Fibroblast of skin of left biceps (primary cell): ENCODE measurements around the gene KIAA1549.

Experiments
- DNase-seq, 2 experiments: peaks; one replicate each; pipeline ENCODE4 v3.0.0-alpha.2; 2013; ENCODE audit warnings: low read depth in 2 of 2

Gene KIAA1549

DNA sequence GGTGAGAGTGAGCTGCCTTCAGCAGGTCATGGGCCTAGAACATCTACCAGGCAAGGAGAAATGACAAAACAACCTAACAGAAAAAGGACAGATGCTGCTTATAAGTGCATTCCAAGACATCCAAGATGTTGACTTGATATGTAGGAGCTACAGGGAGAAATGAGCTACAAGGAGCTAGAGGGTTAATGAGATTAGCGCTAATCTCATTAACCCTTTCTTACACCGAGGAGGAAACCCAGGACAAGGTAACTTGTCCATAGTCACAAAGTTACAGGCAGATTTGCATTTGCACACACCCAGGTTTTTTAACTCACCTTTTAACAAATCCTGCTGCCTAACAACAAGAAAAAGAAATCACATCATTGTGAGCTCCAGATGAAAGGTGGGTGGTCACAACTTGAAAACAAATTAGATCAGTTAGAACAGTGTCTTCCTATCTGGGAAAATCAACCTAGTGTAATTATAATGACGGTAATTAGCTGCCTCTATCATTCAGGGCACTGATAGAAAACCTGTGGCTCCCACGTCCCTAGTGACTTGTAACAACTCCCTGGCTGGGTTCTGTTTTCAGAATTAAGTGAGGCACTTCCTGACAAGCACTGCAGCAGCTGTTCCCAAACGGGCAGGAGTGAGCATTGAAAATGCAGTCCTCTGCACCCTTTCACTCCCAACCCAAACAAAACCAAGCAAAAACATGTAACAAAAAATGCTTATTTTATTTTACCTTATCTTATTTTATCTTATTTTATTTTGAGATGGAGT, 5.7 kb downstream of the KIAA1549 start:
- no peak for DNase-seq

DNA sequence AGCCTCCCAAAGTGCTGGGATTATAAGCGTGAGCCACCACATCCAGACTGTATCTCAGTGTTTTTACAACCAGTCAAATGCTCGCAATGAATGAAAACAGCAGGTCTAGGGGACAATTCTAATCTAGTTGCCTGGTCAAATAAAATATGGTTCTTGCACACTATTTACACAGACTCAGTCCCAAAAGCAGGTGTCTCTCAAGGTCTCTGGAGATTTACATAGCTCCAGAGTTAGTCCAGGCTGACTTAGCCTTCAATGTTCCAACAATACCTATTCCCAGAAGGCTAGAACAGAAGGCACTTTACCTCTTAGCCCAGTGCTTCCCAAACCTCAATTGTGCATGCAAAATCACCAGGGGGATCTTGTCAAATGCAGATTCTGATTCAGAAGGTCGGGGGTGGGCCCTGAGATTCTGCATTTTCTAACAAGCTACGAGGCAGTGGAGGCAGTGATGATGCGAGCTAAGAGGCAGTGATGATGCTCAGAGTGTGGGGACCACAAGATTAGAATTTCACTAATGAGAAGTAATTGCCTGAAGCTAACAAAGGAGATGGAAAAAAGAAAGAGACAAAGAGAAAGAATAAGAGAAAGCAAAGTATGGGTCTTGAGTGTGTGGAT, 6.4 kb downstream of the KIAA1549 start:
- DNase-seq, result no peak

- DNase-seq, result no peak
Observed at GRCh38 chr7:138974103-138974502, 7.1 kb downstream of the KIAA1549 start.

GRCh38 chr7:138970952-138971351, 10.2 kb downstream of the KIAA1549 start:
- no peak for DNase-seq

- DNase-seq, result no peak
Observed at GRCh38 chr7:138970446-138970845, 10.7 kb downstream of the KIAA1549 start.

GRCh38 chr7:138967159-138967558, 14.0 kb downstream of the KIAA1549 start:
- DNase-seq, result no peak

DNA sequence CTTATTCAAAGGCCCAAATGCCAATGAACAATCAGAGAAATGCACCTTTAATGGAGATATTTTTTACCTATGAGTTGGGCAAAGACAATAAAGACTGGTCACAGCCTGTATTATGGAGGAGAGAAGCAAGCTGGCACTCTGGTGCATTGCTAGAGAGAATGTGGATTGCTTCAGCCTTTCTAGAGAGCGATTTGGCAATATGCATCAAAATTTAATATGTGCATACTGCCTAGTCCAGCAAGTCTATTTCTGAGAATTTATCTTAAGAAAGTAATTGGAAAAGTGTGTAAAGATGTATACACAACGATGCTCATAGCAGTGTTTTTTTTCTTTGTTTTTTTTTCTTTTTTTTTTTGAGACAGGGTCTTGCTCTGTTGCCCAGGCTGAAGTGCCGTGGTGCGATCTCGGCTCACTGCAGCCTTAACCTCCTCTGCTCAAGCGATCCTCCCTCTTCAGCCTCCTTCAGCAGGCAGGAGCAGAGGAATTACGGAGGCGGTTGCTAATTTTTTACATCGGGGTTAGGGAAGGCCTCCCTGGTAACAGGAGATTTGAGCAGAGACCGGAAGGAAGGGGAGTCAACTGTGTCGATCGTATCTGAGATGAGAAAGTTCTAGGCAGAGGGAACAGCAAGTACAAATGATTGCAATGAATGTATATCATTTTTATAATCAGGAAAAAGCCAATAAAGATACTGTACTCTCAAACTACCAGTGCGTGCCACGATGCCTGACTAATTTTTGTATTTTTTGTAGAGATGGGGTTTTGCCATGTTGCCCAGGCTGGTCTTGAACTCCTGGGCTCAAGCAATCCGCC, 16.4 kb downstream of the KIAA1549 start:
- no peak for DNase-seq

GRCh38 chr7:138963675-138964074, 17.5 kb downstream of the KIAA1549 start:
- no peak for DNase-seq

DNA sequence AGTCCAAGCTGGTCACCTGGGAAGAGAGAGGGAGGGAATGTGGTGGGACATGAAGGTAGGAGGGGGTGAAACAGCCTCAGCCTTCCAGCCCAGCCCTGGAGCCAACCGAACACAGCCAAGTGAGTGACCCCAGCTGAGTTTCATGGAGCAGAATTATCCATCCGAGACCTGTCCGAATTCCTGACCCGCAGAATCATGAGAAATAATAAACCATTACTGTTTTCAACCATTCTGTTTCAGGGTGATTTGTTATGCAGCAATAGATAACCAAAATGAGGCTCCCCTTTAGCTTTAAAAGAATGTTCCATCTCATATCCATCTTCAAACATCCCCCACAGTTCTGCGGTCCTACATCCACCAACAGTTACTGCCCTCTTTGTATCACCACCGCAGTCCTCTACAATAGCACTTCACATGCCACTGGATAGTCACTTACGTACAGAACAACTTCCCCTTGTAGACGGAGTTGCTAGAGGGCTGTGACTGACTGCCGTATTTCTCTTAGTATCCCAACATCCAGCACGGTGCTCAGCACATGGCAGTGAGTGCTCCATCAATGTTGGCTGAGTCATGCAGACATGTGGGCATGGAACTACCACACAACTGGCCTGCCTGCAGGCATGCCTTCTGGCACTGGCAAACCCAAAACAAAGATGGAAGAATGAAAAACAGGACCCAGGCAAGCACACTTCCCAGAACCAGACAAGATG, 18.5 kb downstream of the KIAA1549 start:
- DNase-seq, result no peak

DNA sequence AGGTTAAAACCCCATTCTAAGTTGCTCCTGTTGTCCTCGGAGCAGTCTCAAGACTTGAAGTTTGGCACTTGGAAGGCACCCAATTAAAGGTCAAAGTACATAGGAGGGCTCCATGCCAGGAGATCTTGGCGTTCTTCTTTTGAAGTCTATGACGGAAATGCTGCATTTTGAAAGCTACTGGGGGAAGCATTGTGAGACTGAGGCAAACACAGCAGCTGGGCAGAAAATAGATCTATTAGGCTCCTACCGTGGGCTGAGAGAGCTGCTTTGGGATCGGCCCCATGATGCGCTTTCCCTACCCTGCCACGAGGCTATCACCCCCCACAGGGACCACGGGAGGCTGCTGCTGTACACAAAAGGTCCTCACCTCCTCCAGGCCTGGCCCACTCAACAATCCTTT, 20.0 kb downstream of the KIAA1549 start:
- DNase-seq, result no peak

DNA sequence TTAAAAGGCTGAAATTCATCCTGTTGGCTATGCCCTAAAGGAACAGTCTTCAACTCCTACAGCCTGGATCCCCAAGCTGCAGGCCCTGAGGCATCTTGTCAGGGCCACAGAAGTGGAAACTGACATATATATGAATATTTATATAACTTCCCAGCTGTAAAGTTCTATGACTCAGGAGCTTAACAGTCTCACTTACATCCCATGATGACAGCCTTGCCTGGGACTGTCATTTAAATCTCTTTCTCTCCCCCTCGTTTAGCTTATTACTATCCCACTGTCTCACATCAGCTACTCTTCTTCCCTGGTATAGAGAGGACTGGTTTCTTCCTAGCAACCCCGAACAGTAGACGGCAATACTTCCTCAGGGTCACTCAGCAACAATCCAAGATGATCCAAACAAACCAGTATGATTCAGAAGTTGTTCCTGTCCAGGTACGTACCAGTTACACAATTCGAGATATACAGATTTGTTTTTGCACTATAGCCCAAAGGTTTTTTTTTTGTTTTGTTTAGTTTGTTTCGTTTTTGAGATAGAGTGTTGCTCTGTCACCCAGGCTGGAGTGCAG, 22.7 kb downstream of the KIAA1549 start:
- no peak for DNase-seq

DNA sequence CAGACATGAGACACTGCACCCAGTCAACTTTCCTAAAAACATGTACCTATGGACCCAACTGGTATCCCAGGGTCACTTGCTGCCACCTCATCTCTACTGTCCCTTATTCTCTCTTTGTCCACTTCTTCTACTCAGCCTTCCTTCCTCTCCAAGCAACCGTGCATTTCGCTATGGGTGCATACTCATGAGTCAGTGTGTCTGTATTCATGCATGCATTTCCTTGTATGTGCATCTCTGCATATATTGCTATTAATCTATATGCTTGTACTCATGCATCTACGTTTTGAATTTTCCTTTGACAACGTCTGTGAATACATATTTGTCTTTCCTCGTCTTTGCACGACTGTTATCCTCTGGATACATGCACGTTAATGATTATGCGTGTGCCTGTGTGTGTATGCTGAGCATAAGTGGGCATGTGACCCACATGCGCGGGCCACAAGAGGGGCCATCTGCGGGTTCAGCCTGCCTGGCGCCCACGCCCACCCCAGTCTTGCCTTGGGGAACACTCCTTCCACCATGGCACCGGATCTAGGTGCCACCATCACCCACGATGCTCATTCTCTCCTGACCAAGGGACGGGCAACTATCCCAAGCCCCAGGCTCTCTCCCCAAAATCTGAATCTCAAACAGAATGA, 23.3 kb downstream of the KIAA1549 start:
- DNase-seq, result no peak

- no peak for DNase-seq
Observed at GRCh38 chr7:138957217-138957616, 24.0 kb downstream of the KIAA1549 start.

DNA sequence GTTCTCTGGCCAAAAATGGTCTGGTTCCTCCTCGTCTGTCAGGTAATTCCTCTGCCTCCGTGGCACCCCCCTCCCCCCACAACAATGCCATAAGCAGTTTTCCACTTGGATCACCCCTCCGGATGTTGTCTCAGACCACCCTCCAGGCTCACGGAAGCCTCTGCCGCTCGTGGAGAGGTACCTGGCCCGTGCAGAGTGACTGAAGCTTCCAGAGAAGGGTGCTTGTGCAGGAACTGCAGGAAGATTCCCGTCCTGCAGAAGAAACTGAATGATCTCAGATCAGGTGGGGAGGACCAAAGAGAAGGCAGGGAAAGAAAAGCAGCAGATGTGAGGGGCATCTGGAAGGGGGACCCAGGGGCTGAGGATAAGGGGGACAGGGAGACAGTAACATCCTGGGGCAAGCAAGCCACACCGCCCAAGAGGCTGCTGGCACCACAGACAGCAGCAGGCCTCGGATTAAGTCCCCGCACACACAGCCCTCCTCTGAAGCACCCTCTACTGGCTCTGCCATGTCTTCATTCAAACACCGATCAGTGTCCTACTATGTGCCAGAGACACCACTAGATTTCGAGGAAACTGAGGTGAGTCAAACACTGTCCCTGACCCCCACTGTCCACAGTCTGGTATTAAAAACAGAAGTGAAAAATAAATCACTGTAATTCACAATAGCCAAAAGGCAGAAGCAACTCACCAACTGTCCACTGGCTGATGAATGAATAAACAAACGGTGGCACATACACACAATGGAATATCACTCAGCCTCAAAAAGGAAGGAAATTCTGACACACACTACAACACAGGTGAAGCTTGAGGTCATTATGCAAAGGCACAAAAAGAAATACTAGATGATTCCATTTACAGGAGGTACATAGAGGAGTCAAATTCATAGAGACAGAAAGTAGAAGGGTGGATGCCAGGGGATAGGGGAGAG, 26.4 kb downstream of the KIAA1549 start:
- DNase-seq, result no peak

DNA sequence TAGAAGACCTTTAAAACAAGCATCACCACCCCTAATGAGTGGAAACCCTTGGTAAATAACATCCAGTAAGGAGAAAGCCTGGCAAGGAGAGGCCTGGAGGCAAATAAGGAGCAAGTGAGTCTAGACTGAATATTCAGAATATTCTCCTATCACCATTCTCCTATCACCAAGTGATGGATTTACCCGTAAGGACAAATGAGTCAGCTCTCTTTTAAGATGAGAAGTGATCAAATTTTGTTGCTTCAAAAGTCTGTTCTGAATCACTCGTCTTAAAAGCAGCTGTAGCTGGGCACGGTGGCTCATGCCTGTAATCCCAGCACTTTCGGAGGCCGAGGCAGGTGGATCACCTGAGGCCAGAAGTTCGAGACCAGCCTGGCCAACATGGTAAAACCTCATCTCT, 28.4 kb downstream of the KIAA1549 start:
- no peak for DNase-seq

DNA sequence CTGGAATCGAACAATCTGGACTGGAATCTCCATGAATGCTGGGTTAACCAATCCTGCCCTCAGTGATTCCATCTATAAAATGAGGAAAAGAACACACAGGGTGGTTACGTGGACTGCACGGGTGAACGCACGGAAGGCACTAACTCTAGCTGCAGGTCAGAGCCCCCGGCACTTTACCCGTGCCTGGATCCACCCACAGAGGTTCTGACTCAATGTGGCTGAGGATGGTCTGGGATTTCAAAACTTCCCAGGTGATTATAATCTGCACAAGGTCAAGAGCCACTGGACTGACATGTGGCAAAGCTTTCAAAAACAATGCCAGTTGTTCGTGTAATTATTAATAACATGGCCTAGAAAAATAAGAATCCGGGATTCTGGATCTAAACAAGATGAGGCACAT, 29.2 kb downstream of the KIAA1549 start:
- DNase-seq, result no peak

DNA sequence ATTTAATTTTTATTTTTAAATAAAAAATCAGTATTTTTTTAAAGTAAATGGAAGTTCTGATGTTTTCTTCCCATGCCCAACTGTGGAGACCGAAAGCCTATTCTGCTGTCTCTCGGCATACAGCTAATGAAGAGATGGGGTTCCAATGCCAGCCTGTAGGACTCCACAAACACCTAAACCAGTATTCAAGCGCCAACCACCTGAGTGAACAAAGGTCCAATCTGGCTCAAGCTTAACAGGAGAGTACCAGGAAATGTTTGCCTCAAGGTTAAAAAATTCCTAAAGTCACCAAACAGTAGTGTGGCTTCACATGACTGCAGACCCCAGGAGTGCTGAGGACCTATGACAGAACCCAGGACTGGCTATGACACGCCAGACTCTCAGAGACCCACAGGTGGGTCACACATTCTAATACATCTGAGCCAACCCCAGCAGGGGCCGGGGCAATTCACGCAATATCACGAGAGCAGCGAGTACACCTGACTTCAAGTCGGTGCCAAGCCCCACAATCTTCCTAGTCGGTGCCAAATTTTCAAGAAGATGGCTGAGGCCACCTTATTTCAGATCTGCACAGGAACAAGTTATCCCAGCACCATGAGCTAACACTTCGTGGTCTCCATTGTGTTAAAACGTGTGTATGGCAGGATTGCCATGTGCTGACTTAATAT, 31.6 kb downstream of the KIAA1549 start:
- DNase-seq, result no peak

- DNase-seq, result no peak
Observed at GRCh38 chr7:138948403-138948802, 32.8 kb downstream of the KIAA1549 start.

GRCh38 chr7:138945821-138946220, 35.4 kb downstream of the KIAA1549 start:
- no peak for DNase-seq

DNA sequence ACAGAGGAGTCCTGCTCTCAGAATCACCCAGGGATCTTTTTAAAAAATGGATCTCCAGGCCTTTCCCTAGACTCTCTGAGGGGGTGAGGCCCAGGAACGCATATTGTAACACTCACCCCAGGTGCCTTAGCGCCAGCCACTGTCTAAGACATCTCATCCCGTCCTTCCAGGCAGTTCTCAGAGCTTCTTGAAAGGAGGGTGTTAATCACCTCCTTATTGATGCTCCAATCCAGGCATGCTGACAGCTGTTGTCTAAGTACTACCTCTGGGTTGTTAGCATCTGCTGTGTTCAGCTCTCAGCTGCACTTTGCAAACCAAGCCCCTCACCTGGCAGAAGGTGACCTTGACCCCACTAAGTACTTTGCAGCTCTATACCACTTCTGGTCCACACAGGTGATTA, 36.0 kb downstream of the KIAA1549 start:
- no peak for DNase-seq
